ENCODE measurements around the gene ELFN1.

ELFN1 gene

DNA sequence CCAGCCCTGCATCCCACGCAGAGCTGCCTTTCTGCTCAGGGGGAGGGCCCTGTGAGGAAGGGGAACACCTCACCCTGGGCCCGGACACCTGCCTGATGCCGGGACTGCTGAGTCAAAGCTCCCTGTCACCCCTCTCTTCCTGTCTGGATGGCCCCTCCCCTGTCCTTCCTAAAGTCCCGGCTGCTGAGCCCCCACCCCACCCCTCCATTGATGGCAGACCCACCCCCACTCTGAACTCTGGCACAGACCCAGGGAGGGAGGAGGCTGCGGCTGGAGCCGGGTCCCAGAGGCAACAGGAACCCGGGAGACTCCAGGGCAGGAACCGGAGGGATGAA, 78.7 kb downstream of the ELFN1 start:
- Histone ChIP-seq H3K9me2 (replicated peaks; ENCODE audit: insufficient read depth, low read length) (no peaks in the 10 kb centered on the region), H3K9me3 (ENCODE audit: insufficient read depth, low read length) (no peaks in the 10 kb centered on the region), H3K27ac (ENCODE audit: low read depth, low read length) (no peak overlapping the region), H3K79me2 (ENCODE audit: insufficient read depth, low read length) (no peaks in the 10 kb centered on the region), H3K4me3 (ENCODE audit: insufficient read depth, low read length, poor library complexity, severe bottlenecking) (no peak overlapping the region), H3K4me2 (ENCODE audit: low read depth, low read length, poor library complexity, severe bottlenecking) (no peak overlapping the region), H3F3A (ENCODE audit: insufficient read depth) (peaks cover 11% of the 10 kb centered on the region; the same call in 1 of the 2 replicates), H3K9ac (ENCODE audit: low read length) (no peak overlapping the region), H3K36me3 (ENCODE audit: low read length) (no peaks in the 10 kb centered on the region), H4K20me1 (ENCODE audit: low read depth, low read length) (no peaks in the 10 kb centered on the region), H2AFZ (ENCODE audit: low read depth, low read length, severe bottlenecking) (no peak overlapping the region), H3K27me3 (ENCODE audit: low read length) (no peaks in the 10 kb centered on the region)
- TF ChIP-seq, protein P1, sequence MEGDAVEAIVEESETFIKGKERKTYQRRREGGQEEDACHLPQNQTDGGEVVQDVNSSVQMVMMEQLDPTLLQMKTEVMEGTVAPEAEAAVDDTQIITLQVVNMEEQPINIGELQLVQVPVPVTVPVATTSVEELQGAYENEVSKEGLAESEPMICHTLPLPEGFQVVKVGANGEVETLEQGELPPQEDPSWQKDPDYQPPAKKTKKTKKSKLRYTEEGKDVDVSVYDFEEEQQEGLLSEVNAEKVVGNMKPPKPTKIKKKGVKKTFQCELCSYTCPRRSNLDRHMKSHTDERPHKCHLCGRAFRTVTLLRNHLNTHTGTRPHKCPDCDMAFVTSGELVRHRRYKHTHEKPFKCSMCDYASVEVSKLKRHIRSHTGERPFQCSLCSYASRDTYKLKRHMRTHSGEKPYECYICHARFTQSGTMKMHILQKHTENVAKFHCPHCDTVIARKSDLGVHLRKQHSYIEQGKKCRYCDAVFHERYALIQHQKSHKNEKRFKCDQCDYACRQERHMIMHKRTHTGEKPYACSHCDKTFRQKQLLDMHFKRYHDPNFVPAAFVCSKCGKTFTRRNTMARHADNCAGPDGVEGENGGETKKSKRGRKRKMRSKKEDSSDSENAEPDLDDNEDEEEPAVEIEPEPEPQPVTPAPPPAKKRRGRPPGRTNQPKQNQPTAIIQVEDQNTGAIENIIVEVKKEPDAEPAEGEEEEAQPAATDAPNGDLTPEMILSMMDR (IDR thresholded peaks at IDR 0.05; ENCODE audit: insufficient read depth, low read length, poor library complexity, severe bottlenecking) = no peak
- no peak for TF ChIP-seq EZH2phosphoT487 (conservative IDR thresholded peaks at IDR 0.05; ENCODE audit: low read length)

DNA sequence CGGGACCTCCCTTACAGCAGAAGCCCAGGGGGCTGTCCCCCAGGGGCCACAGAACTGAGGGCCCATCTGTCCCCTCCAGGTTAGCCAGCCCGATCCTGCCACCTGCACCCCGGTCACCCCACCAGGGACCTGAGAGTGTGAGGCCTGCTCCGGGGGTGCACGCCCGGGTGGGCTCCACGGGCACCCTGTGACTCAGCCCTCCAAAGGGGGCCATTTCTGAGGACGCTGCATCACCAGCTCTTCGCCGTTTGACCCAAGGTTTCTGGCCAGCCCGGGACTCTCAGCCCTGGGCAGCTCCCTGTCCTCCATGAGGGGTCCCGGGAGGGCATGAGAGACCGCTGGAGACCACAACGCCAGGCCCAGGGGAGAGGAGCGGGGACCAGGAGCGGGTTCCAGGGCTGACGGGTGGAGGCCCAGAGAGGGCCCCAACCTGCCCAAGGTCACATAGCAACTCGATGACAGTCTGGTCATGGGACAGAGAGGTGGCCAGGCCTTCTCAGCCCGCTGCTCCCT, 79.3 kb downstream of the ELFN1 start:
- Histone ChIP-seq H3K9me3 (ENCODE audit: insufficient read depth, low read length) (no peaks in the 10 kb centered on the region), H3K79me2 (ENCODE audit: insufficient read depth, low read length) (no peaks in the 10 kb centered on the region), H3K4me3 (ENCODE audit: insufficient read depth, low read length, poor library complexity, severe bottlenecking) (no peak overlapping the region), H3K4me2 (ENCODE audit: low read depth, low read length, poor library complexity, severe bottlenecking) (no peak overlapping the region), H3K36me3 (ENCODE audit: low read length) (no peaks in the 10 kb centered on the region), H2AFZ (ENCODE audit: low read depth, low read length, severe bottlenecking) (no peak overlapping the region), H3K27me3 (ENCODE audit: low read length) (no peaks in the 10 kb centered on the region), H3K9ac (ENCODE audit: low read length) (no peak overlapping the region), H3K27ac (ENCODE audit: low read depth, low read length) (no peak overlapping the region), H4K20me1 (ENCODE audit: low read depth, low read length) (no peaks in the 10 kb centered on the region), H3F3A (ENCODE audit: insufficient read depth) (peaks cover 11% of the 10 kb centered on the region; the same call in 1 of the 2 replicates), H3K9me2 (replicated peaks; ENCODE audit: insufficient read depth, low read length) (no peaks in the 10 kb centered on the region)
- TF ChIP-seq, protein P1 (IDR thresholded peaks at IDR 0.05; ENCODE audit: insufficient read depth, low read length, poor library complexity, severe bottlenecking) = no peak
- no peak for TF ChIP-seq EZH2phosphoT487 (conservative IDR thresholded peaks at IDR 0.05; ENCODE audit: low read length)

DNA sequence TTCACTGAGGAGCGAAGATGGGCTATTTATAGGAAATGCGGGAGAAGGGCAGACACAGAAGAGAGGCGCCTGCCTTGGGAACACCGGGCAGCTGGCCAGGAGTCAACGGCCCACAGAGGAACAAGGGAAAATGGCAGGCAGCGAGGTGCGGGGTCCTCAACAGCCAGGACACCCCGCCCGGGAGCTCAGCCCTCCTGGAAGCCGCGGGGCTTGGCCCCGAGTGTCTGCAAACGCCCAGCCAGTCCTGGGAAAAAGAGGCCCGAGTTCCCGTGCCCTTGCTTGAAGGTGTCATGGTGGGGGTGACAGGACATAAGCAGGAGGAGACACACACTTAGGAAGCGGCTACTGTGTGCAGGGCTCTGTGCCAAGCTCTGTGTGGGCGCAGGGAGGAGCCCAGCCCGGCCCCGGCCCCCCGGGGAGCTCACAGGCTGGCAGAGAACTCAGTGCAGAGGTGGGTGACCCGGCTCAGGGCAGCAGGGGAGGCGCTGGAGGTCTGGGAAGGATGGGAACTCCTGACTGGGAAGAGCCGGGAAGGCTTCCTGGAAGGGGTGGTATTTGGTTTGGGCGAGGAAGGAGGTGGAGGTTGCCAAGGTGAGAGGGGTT, 79.9 kb downstream of the ELFN1 start:
- Histone ChIP-seq H3K9ac (ENCODE audit: low read length) (no peak overlapping the region), H3K27ac (ENCODE audit: low read depth, low read length) (no peak overlapping the region), H3F3A (ENCODE audit: insufficient read depth) (peaks cover 11% of the 10 kb centered on the region; the same call in 1 of the 2 replicates), H3K27me3 (ENCODE audit: low read length) (no peaks in the 10 kb centered on the region), H3K4me2 (ENCODE audit: low read depth, low read length, poor library complexity, severe bottlenecking) (no peak overlapping the region), H3K9me3 (ENCODE audit: insufficient read depth, low read length) (no peaks in the 10 kb centered on the region), H3K4me3 (ENCODE audit: insufficient read depth, low read length, poor library complexity, severe bottlenecking) (no peak overlapping the region), H3K79me2 (ENCODE audit: insufficient read depth, low read length) (no peaks in the 10 kb centered on the region), H2AFZ (ENCODE audit: low read depth, low read length, severe bottlenecking) (no peak overlapping the region), H3K9me2 (replicated peaks; ENCODE audit: insufficient read depth, low read length) (no peaks in the 10 kb centered on the region), H3K36me3 (ENCODE audit: low read length) (no peaks in the 10 kb centered on the region), H4K20me1 (ENCODE audit: low read depth, low read length) (no peaks in the 10 kb centered on the region)
- TF ChIP-seq, protein P1 (IDR thresholded peaks at IDR 0.05; ENCODE audit: insufficient read depth, low read length, poor library complexity, severe bottlenecking) = no peak
- no peak for TF ChIP-seq EZH2phosphoT487 (conservative IDR thresholded peaks at IDR 0.05; ENCODE audit: low read length)
